Naive thymus-derived CD8-positive, alpha-beta T cell (primary cell): ENCODE results near the gene DHX30. TPM values are rescaled to one million over a fixed set of nuclear protein-coding genes. Genes with fewer than 3 reads are reported as not detected.

Experiments used
- ATAC-seq, 2 donors: fragments of 150-1000 bp; cut with Tn5 transposase in 1 of 2; sonication (Bioruptor Pico), chemical (Tn5 transposase) in 1 of 2; 1 replicate in 1 of 2; 2 replicates in 1 of 2; pipeline ENCODE4 v1.10.0; 2021; ENCODE audit warnings: mild to moderate bottlenecking in 2 of 2, moderate library complexity in 2 of 2
- POLR2A ChIA-PET: fragments of 350-600 bp; sonication (Branson Sonifier 250); formaldehyde crosslinking; loops from one replicate; lab custom pipeline; 2021; ENCODE audit warnings: antibody characterized with exemption; lab: Charles Lee
- DNase-seq, 10 donors: peaks; one replicate each; pipeline versions ENCODE4 v3.0.0 to v3.0.0-alpha.2; 2020 to 2022
- H3K27ac Mint-ChIP-seq, 10 donors: one replicate each; pipeline ENCODE4 v1.8.0; 2020 to 2022; ENCODE audit warnings: mild to moderate bottlenecking in 10 of 10, mixed read lengths in 10 of 10, moderate library complexity in 4 of 10, inconsistent platforms in 1 of 10
- H3K27me3 Mint-ChIP-seq, 5 donors: one replicate each; pipeline ENCODE4 v1.8.0; 2021 to 2022; ENCODE audit warnings: mixed read lengths in 5 of 5
- H3K36me3 Mint-ChIP-seq, 3 donors: one replicate each; pipeline ENCODE4 v1.8.0; 2020 to 2022; ENCODE audit warnings: mixed read lengths in 3 of 3, mild to moderate bottlenecking in 2 of 3, inconsistent platforms in 1 of 3
- H3K4me1 Mint-ChIP-seq, 4 donors: one replicate each; pipeline ENCODE4 v1.8.0; 2021 to 2022; ENCODE audit warnings: mixed read lengths in 4 of 4
- H3K4me3 Mint-ChIP-seq, 10 donors: one replicate each; pipeline ENCODE4 v1.8.0; 2020 to 2022; ENCODE audit warnings: mild to moderate bottlenecking in 10 of 10, mixed read lengths in 10 of 10, moderate library complexity in 6 of 10, inconsistent platforms in 1 of 10
- H3K9me3 Mint-ChIP-seq, 9 donors: one replicate each; pipeline ENCODE4 v1.8.0; 2020 to 2022; ENCODE audit warnings: mixed read lengths in 9 of 9, mild to moderate bottlenecking in 3 of 9, inconsistent platforms in 1 of 9, moderate library complexity in 1 of 9
- microRNA-seq: library from miRNA; unstranded; fragments of <30 nt; microRNA quantifications from one replicate; pipeline ENCODE4 v1.2.0, GENCODE V29; 2022; ENCODE audit warnings: borderline microRNAs expressed
- polyA plus RNA-seq, 3 donors: library from polyadenylated mRNA; unstranded; fragments of 300-500 nt; fragmentation: Illumina TruSeq; gene quantifications; one replicate each; pipeline ENCODE4 v1.2.3, GENCODE V29; 2021
- total RNA-seq, 8 experiments: library from RNA in 2 of 8; stranded (reverse) in 2 of 8; gene quantifications; one replicate each; pipeline ENCODE4 v1.2.3 and lab custom pipeline; 2021 to 2026

DHX30 gene
- total and polyA plus RNA-seq, 5 experiments from 2014 or later: 23.5 to 95.5 (median 43.6) TPM

DNA sequence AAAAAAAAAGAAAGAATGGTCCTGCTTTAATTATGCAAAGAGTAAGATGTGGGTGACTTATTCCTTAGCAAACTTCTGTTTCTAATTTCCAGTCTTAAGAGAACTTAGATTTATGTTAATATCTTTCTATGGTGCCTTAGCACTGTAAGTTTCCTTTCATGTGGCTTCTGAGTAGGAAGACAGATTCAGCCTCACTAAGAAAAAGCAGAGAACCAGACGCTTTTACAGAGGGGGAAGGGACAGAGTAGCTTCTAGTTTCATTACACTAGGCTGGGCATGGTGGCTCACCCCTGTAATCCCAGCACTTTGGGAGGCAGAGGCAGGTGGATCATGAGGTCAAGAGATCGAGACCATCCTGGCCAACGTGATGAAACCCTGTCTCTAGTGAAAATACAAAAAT is 95.0 kb downstream of the DHX30 start:
- peak in 4 of 10 donors; percentile 11 to 39 (median 26) for DNase-seq
- Mint-ChIP-seq H3K9me3 (no peaks in the 10 kb centered on the region), H3K4me1 (peaks cover 0 to 24% (median 17%) of the 10 kb centered on the region in 4 donors), H3K27me3 (no peaks in the 10 kb centered on the region), H3K27ac (peak overlapping the region in 7 of 10 donors; percentile 33 to 87 (median 57)), H3K36me3 (peaks cover 0 to 13% (median 7%) of the 10 kb centered on the region in 3 donors), H3K4me3 (peak overlapping the region in 5 of 10 donors; percentile 1 to 55 (median 49))
- ATAC-seq: peak; percentile 75 to 92
- POLR2A ChIA-PET: interaction anchor here (0.7 kb wide), 3 partner anchors 69 to 1394 kb away, joined by 3 to 4 read pairs (median 3); no protein-coding TSS in a partner anchor

DNA sequence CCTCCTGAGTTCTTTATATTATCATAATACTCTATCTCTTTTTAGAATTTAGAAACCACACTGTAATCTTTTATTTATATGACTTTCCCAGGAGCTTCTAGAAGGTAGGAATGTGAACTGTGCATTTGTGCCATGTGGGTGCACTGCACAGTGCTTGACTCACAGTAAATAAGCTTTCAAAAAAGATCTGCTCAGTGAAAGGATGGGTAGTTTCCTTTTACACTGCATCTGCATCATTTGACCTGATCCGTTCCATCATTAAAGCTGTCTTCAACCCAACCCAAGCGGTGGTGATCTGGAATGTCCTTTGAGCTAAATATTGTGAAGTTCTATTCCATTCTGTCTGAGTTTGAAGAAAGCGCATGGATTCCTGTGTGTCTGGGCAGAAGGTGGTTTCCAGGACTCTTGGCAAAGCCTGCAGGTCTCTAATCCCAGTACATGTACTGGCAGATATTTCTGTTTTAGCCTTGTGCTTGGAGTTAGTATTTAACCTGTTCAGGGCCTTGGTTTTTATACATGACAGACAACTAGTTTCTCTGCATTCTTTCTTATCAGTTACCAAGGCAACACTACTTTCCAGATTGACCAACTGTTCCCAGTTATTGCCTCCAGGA is 96.7 kb downstream of the DHX30 start:
- POLR2A ChIA-PET: no interaction called here
- DNase-seq: no peak
- no peak for ATAC-seq
- Mint-ChIP-seq H3K4me1 (peaks cover 0 to 24% (median 17%) of the 10 kb centered on the region in 4 donors), H3K27me3 (no peaks in the 10 kb centered on the region), H3K9me3 (no peaks in the 10 kb centered on the region), H3K4me3 (no peak overlapping the region), H3K36me3 (peaks cover 0 to 7% (median 5%) of the 10 kb centered on the region in 3 donors), H3K27ac (peak overlapping the region in 1 of 10 donors; percentile 23)

Small RNAs within 50 kb of the gene (microRNA-seq; reads per million reads assigned to microRNA genes)
- 2.4 reads per million for gene MIR1226

Other genes starting within 250 kb of the DHX30 start
- gene CSPG5, start 224.3 kb upstream of the DHX30 start, total RNA-seq: under 1 TPM; 0.33 to 0.44 TPM
- under 1 TPM in 1 of 3 donors, not detected in 2; 0.09 TPM for gene CSPG5, start 224.3 kb upstream of the DHX30 start, polyA plus RNA-seq
- 100 to 1,000 TPM in 1 of 2 experiments, 10 to 100 TPM in 1; 99.6 to 111 TPM for gene SMARCC1, start 21.2 kb upstream of the DHX30 start, total RNA-seq
- gene SMARCC1, start 21.2 kb upstream of the DHX30 start, polyA plus RNA-seq: 10 to 100 TPM; 57.7 to 67.0 (median 65.6) TPM
- 10 to 100 TPM; 53.0 to 56.8 TPM for gene MAP4, start 213.3 kb downstream of the DHX30 start, total RNA-seq
- gene MAP4, start 213.3 kb downstream of the DHX30 start, polyA plus RNA-seq: 10 to 100 TPM; 17.8 to 29.5 (median 25.2) TPM